Bronchial epithelial cell (primary cell): ENCODE results near the gene MID1IP1. TPM values are rescaled to one million over a fixed set of nuclear protein-coding genes. Genes with fewer than 3 reads are reported as not detected.

Experiments used
- DNase-seq: peaks from one replicate; pipeline ENCODE4 v3.0.0-alpha.2; 2010; ENCODE audit warnings: low read depth
- FAIRE-seq: peaks from 2 replicates; lab custom pipeline; 2011; peaks lifted over from hg19 to GRCh38; lab: Jason Lieb, UNC
- H3K27me3 ChIP-seq: 2 replicates; pipeline ENCODE4 v1.5.1; 2011; ENCODE audit warnings: low read length; ENCODE audit not compliant: control insufficient read depth, insufficient read depth
- H3K36me3 ChIP-seq: 2 replicates; pipeline ENCODE4 v1.5.1; 2011; ENCODE audit warnings: low read length; ENCODE audit not compliant: control insufficient read depth, insufficient read depth
- H3K4me3 ChIP-seq: 2 replicates; pipeline ENCODE4 v1.5.1; 2011; ENCODE audit warnings: mild to moderate bottlenecking, low read depth, low read length, control low read depth
- total RNA-seq: library from RNA; depleted of rRNA; stranded (reverse); fragments of >200 nt; gene quantifications from 2 replicates; pipeline ENCODE4 v1.2.1, GENCODE V29; 2014
- TF ChIP-seq, protein P1 (sequence below): IDR thresholded peaks from 2 replicates; pipeline ENCODE4 v1.5.1; 2011; ENCODE audit warnings: mild to moderate bottlenecking, moderate library complexity, low read length, control low read depth, inconsistent platforms; ENCODE audit not compliant: insufficient read depth, severe bottlenecking

Gene MID1IP1
- total RNA-seq, 1 donor from 2014 or later: 127 TPM

DNA sequence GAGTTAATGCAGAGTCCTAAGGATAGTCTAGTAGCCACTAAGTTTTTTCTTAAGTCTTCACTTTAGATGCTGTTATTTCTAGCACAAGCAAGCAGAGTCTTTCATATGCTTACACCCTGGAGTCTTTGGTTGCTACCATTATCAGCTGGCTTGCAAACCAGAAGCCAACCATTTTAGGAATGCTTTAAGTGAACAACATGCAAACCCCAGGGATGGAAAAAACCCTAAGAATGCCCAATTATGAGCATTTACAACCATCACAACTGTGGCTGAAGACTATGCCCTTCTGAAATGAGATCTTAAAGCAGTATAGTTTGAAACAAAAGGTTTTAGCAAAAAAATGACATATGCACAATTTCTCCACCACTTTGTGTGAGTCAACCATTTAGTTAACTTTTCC is 6.6 kb downstream of the MID1IP1 start:
- FAIRE-seq (no peak), DNase-seq (no peak)
- H3K27me3 ChIP-seq: no peaks in the 10 kb centered on the region
- H3K36me3 ChIP-seq: peaks cover 4% of the 10 kb centered on the region
- H3K4me3 ChIP-seq: no peak overlapping the region
- TF ChIP-seq, protein P1, sequence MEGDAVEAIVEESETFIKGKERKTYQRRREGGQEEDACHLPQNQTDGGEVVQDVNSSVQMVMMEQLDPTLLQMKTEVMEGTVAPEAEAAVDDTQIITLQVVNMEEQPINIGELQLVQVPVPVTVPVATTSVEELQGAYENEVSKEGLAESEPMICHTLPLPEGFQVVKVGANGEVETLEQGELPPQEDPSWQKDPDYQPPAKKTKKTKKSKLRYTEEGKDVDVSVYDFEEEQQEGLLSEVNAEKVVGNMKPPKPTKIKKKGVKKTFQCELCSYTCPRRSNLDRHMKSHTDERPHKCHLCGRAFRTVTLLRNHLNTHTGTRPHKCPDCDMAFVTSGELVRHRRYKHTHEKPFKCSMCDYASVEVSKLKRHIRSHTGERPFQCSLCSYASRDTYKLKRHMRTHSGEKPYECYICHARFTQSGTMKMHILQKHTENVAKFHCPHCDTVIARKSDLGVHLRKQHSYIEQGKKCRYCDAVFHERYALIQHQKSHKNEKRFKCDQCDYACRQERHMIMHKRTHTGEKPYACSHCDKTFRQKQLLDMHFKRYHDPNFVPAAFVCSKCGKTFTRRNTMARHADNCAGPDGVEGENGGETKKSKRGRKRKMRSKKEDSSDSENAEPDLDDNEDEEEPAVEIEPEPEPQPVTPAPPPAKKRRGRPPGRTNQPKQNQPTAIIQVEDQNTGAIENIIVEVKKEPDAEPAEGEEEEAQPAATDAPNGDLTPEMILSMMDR: no peak

DNA sequence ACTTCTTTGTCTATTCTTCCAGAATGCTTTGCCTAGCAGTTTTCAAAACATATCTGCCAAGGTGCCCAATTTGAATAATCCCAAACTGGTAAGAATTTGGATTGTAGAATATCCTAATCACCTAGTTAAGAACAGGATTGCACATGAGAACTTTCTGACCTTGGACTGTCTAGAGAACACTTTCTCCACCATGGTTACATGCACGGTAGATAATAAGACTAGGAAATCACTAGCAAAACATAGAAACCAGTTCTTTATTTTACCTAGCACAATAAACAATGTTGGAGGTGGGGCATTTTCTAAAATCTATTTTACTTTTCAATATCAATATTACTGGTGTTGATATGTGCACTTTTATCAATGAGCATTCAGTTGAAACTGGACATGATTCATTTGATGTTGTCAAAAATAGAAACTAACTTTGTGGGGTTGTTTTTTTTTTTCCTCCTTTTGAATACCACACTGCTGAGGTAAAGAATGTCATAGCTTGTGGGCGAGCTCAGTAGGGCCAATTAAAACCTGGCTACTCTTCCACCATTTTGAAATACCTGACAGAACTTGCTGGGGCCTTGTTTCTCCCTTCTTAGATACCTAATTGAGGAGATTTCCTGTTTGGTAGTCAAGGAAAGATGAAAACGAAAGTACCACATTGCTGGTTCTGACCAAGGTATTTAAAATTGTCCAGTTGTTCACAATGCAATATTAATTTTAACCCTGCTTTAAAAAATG is 10.4 kb downstream of the MID1IP1 start:
- TF ChIP-seq, protein P1: no peak
- FAIRE-seq: no peak

DNA sequence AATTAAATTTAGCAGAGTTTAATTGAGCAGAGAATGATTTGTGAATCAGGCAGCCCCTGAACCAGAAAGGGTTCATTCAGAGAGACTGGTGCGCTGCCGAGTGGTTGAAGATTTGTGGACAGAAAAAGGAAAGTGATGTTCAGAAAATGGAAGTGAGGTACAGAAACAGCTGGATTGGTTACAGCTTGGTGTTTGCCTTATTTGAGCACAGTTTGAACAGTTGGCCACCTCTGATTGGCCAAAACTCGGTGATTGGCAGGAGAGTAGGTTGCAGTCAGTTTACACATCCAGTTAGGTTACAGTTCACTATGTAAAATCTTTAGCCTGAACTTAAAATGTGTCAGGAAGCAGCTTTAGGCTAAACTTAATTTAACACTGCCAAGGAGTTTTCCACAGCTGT is 14.9 kb downstream of the MID1IP1 start:
- peak; percentile 18 for FAIRE-seq
- Histone ChIP-seq H3K4me3 (no peak overlapping the region), H3K27me3 (no peaks in the 10 kb centered on the region)

More for the DNA sequence above, 10.4 kb downstream of the MID1IP1 start:
- no peak overlapping the region for H3K4me3 ChIP-seq
- no peaks in the 10 kb centered on the region for H3K36me3 ChIP-seq
- H3K27me3 ChIP-seq: no peaks in the 10 kb centered on the region
- DNase-seq: peak; percentile 87

DNA sequence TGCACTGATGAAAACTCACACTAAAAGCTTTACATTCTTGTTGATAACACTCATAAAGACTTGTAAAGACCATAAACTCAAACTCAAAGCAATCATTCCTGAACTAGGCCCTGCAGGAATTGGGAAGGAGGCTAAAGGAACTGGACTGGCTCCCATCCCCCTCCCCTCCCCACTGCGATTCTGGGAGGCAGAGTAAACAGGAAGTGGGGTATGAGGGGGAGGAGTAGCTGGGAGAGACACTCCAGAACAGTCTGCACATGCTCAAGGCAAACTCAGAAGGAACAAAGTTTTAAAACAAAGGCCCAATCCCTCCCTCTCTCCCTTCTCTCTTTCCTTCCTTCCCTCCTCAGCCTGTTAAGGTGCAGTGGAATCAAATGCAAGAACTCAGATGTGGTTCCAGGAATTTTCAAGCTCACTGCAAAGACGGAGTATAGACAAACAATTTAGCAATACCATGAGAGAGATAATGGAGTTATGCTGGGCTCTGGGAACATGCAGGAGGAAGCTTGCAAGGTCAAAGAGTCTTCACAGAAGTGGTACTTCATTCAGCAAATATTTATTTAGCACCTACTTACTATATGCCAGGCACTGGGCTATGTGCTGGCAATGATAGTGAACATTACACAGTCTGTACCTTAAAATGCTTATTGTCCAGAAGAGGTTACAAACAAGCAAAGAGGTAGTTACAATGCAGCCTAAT is 15.9 kb downstream of the MID1IP1 start:
- H3K4me3 ChIP-seq: no peak overlapping the region
- H3K27me3 ChIP-seq: no peaks in the 10 kb centered on the region
- no peak for FAIRE-seq
- TF ChIP-seq, protein P1: no peak
- peak; percentile 33 for DNase-seq
- no peaks in the 10 kb centered on the region for H3K36me3 ChIP-seq

More for the DNA sequence above, 14.9 kb downstream of the MID1IP1 start:
- no peak for DNase-seq
- no peaks in the 10 kb centered on the region for H3K36me3 ChIP-seq
- TF ChIP-seq, protein P1: no peak

DNA sequence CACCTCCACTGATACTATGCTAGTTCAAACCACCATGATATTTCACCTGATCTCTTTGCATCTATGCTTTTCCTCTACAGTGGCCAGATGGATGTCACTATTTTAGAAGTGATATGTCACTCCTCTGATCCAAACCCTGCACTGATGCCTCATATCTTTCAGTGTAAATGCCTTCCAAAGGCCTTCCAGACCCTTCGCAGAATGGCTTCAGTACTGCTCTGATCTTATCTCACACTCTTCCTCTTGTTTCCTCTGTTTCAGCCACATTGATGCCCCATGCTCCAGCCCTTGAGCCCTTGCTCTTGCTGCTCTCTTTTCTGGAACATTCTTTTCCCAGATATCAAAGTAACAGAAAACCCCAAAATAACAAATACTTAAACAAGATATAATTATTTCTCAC is 17.9 kb downstream of the MID1IP1 start:
- Histone ChIP-seq H3K36me3 (no peaks in the 10 kb centered on the region), H3K27me3 (no peaks in the 10 kb centered on the region), H3K4me3 (no peak overlapping the region)
- FAIRE-seq (no peak), DNase-seq (no peak)
- TF ChIP-seq, protein P1: no peak
